Hematopoietic multipotent progenitor cell (in vitro differentiated cells): Measurements from ENCODE around the gene THRB. TPM values are rescaled to one million over a fixed set of nuclear protein-coding genes. Genes with fewer than 3 reads are reported as not detected.

Experiments
- DNase-seq, 3 donors: peaks; one replicate each; pipeline ENCODE4 v3.0.0-alpha.2; 2011 to 2015; ENCODE audit warnings: low read depth in 2 of 3, low spot score in 2 of 3
- small RNA-seq: library from RNA; depleted of rRNA; stranded (forward); fragments of <200 nt; gene quantifications from one replicate; pipeline ENCODE3, GENCODE V24; 2012
- total RNA-seq: library from RNA; depleted of rRNA; stranded (reverse); fragments of >200 nt; gene quantifications from one replicate; pipeline ENCODE4 v1.2.3, GENCODE V29; 2012

The THRB gene
- total RNA-seq, 1 donor, result 5.7 TPM

- DNase-seq, result no peak
These were observed 408.4 kb downstream of the THRB start for GRCh38 chr3:24086206-24086605.

DNA sequence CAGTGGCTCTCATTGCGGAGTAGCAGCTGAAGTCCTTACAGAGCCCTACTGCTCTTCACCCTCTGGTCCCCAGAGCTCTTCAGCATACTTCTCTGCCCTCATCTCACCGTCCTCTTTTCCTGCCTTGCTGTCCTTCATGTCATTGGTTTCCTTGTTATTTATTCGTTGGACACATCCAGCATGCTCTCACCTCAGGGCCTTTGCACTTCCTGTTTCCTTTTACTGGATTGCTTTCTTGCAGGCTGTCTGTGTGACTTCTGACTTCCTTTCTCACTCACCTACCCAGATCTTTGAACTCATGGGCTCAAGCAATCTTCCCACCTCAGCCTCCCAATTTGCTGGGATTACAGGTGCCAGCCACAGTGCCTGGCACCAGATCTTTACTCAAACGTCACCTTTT is 422.5 kb downstream of the THRB start:
- DNase-seq, result no peak

GRCh38 chr3:24069045-24069444 is 425.6 kb downstream of the THRB start:
- DNase-seq, result peak in 1 of 3 donors; percentile 24

- no peak for DNase-seq
These were observed 427.2 kb downstream of the THRB start for GRCh38 chr3:24067483-24067882.

Small RNA genes lying within 50 kb of the gene (small RNA-seq; reads per million reads assigned to genes)
- gene MIR4792, result not detected
